HG03135 (cell line): ENCODE measurements around the gene ATP23.

Experiments used
- ATAC-seq: cut with Tn5 transposase; IDR thresholded peaks from one replicate; pipeline ENCODE4 v1.9.1; 2021; ENCODE audit warnings: mild to moderate bottlenecking, moderate library complexity; ENCODE audit not compliant: unreplicated experiment

The ATP23 gene

GRCh38 chr12:57966536-57966935 is 25.2 kb downstream of the ATP23 start:
- ATAC-seq: no peak

GRCh38 chr12:57983146-57983857 is 41.9 kb downstream of the ATP23 start:
- no peak for ATAC-seq

- no peak for ATAC-seq
Measured at GRCh38 chr12:57983858-57984505, 42.6 kb downstream of the ATP23 start.

- no peak for ATAC-seq
Measured at GRCh38 chr12:57984629-57985151, 43.3 kb downstream of the ATP23 start.

- no peak for ATAC-seq
Measured at GRCh38 chr12:57985685-57986084, 44.3 kb downstream of the ATP23 start.

DNA sequence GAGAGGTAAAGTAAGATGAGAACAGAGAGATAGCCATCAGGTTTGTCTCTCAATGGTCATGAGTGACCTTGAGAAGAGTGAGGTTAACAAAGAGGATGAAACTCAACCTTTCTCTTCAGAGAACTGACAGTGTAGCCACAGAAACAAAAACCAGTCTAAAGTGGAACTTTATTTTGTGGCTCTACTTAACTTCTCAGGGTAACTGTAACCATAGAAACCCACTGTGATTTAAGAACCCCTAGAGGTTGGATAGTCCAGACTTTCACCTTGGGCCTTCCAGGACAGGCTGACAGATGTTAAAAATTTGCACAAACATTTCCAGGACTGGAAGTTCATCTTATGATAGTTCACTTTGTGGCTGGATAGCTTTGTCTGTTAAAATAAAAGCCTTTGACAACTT is 48.5 kb downstream of the ATP23 start:
- ATAC-seq: no peak

- no peak for ATAC-seq
Measured at GRCh38 chr12:57990241-57990883, 49.0 kb downstream of the ATP23 start.

DNA sequence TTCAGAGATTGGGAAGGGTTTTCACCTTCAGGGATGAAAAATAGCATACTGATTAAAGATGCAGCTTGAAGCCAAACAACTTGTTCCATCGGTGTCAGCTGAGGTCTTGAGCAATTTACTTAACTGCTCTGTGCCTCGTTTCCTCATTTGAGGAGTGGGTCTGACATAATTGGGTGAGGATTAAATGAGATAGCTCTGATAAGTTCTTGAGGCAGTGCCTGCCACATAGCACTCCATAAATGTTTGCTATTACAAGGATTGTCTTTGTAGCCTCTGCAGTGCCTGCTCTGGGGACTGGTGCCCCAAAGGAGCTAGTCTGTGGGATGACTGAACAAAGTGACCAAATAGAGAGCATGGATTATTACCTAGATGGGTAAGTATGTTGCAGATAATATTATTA is 50.6 kb downstream of the ATP23 start:
- ATAC-seq: no peak

GRCh38 chr12:57993030-57993429 is 51.7 kb downstream of the ATP23 start:
- ATAC-seq: no peak

- ATAC-seq: no peak
Measured at GRCh38 chr12:57993834-57994233, 52.5 kb downstream of the ATP23 start.

GRCh38 chr12:57996520-57996919 is 55.2 kb downstream of the ATP23 start:
- ATAC-seq: no peak

- ATAC-seq: no peak
Measured at GRCh38 chr12:57998251-57998650, 56.9 kb downstream of the ATP23 start.

- ATAC-seq: no peak
Measured at GRCh38 chr12:58000499-58000898, 59.1 kb downstream of the ATP23 start.

DNA sequence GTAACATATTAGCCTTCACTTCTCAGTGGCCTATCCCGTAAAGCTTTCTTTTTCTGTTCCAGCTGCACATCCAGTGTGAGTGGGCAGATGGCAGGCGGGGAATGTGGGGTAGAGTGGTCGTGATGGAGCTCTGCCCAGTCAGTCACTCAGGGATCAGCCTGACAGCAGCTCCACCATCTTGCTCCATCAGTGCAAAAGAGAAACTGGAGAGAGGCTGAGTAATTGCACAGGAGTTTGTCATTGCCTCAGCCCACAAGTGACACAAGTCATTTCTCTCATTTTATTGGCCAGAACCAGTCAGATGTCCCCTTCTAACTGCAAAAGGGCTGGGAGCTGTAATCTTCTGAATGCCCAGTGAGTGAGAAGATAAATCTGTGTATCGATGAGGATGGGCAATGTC is 66.5 kb downstream of the ATP23 start:
- no peak for ATAC-seq

- ATAC-seq: no peak
Measured at GRCh38 chr12:58008634-58009033, 67.3 kb downstream of the ATP23 start.
